Skin of body (tissue), 3 donors: Measurements from ENCODE around the gene ZBTB2. TPM values are rescaled to one million over a fixed set of nuclear protein-coding genes. Genes with fewer than 3 reads are reported as not detected.
"Not testable (repeated sequence)": the region's sequence is repeated elsewhere in the genome, so short reads cannot be mapped to it uniquely, and the experiment has no call there.

Source experiments
- DNase-seq: peaks from one replicate; lab custom pipeline; 2025; lab: John Stamatoyannopoulos, UW
- small RNA-seq: library from RNA; depleted of rRNA; stranded (forward); fragments of <200 nt; gene quantifications from one replicate; pipeline ENCODE3, GENCODE V24; 2014; ENCODE audit warnings: low replicate concordance
- total RNA-seq: library from RNA; depleted of rRNA; stranded (reverse); fragments of >200 nt; gene quantifications from one replicate; pipeline ENCODE4 v1.2.3, GENCODE V29; 2014

ZBTB2 gene
- total RNA-seq, 1 donor from 2014 or later, result 9.3 TPM

- no peak for DNase-seq
Observed at GRCh38 chr6:151335930-151336329, 55.4 kb downstream of the ZBTB2 start.

GRCh38 chr6:151330130-151330696, 61.1 kb downstream of the ZBTB2 start:
- peak; percentile 67 for DNase-seq

- DNase-seq, result no peak
Observed at GRCh38 chr6:151327101-151327500, 64.3 kb downstream of the ZBTB2 start.

GRCh38 chr6:151326116-151326825, 65.1 kb downstream of the ZBTB2 start:
- DNase-seq, result peak; percentile 41

DNA sequence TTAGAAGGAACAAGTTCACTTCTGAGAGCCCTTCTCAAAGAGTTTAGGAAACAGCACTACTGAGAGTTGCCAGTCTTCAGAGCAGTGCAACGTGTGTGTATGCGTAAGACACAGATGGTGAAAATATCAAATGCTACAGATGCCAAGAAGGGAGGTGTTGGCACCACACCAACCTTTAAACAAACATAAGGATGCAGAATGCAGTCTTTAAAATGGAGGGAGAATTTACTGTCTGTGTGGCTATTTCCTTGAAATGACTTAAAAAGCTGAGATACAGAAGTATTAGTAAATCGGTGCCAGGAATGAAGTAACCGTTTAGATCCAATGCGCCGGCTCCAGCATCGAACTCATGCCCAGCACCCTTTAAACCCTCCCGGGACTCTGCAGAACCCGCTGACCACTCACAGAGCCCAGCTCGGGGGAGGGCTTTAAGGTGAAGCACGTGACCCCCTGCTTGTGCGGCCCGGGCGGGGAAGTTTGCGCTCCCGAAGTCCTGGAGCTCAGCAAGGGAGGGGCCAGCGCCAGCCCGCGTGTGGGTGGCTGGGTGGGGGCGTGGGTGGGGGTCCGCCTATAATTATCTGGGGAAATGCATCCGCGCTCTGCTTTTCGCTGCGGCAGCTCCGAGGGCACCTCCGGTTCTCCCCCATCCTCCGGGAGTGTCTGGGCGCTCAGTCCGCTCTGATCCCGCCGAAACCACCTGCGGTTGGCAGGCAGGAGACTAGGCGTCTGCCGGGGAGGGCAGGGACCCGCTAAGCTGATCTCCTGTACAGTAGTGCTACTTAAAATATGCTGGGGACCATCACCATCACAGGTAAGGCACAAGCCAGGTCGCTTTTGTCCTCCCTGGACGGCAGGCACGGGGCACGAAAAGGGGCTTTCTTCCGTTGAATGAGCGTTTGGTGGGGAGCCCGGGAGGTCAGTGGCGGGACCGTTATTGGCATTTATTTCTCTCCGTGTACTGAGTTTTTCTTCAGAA, 66.0 kb downstream of the ZBTB2 start:
- peak; percentile 81 for DNase-seq

GRCh38 chr6:151324488-151324825, 66.9 kb downstream of the ZBTB2 start:
- DNase-seq, result no peak

DNA sequence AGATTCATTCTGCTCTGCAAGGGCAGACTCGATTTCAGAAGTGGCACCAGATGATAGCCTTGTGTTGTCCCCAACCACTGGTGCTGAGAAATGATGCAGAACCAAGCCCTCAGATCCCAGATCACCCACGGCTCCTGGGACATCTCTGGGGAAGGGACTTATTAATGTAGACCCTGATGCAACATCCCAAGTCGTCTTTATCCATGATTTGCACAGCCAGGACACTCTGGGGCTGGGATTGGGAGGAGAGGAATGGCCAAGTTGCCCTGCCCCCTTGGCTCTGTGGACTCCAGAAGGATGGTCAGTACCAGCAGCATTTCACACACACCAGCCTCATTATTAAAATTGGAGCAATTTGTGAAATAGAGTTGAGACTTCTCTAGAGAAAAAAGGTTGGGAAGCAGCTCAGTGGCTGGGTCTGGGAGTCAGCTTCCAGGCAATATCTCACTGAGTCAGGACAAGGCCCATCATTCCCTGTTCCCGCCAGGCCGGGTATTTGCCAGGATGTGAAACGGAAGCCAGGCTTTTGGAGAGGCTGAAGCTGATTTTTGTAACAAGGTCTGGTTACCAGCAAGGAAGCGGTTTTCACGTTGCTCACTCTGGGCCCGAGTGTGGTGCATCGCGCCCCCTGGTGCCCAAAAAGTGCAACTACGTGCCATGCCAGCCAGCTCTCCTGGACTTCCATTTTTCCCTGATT, 67.4 kb downstream of the ZBTB2 start:
- peak; percentile 88 for DNase-seq

DNA sequence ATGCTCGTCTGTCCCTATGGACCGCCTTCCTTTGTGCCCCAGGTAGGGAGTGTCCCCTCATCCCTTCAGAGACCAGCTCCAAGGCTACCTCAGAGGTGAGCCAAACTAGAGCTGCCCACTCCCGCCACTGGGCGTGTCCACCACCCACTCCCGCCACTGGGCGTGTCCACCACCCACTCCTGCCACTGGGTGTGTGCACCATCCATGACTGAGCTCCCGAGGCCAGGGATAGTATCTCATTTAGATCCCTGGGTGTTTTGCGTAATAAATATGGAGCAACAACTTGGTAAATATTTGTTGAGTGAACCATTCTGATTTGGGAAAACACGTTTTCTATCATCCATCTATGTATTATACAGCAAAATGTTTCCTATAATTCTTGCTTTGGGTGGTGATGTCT, 68.8 kb downstream of the ZBTB2 start:
- no peak for DNase-seq

GRCh38 chr6:151321438-151321837, 69.9 kb downstream of the ZBTB2 start:
- DNase-seq, result no peak

- no peak for DNase-seq
Observed at GRCh38 chr6:151320140-151320539, 71.2 kb downstream of the ZBTB2 start.

DNA sequence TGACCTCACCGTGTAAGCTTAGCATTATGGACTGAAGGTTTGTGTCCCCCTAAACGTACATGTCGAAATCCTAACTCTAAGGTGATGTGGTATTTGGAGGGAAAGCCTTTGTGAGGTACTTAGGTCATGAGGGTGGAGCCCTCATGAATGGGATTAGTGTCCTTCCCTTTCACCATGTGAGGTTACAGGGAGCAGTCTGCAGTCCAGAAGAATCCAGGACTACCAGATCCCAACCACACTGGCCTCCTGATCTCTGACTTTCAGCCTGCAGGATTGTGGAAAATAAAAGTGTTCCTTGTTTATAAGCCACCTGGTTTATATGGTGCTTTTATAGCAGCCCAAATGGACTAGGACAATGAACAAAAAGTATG, 73.4 kb downstream of the ZBTB2 start:
- DNase-seq, result no peak

DNA sequence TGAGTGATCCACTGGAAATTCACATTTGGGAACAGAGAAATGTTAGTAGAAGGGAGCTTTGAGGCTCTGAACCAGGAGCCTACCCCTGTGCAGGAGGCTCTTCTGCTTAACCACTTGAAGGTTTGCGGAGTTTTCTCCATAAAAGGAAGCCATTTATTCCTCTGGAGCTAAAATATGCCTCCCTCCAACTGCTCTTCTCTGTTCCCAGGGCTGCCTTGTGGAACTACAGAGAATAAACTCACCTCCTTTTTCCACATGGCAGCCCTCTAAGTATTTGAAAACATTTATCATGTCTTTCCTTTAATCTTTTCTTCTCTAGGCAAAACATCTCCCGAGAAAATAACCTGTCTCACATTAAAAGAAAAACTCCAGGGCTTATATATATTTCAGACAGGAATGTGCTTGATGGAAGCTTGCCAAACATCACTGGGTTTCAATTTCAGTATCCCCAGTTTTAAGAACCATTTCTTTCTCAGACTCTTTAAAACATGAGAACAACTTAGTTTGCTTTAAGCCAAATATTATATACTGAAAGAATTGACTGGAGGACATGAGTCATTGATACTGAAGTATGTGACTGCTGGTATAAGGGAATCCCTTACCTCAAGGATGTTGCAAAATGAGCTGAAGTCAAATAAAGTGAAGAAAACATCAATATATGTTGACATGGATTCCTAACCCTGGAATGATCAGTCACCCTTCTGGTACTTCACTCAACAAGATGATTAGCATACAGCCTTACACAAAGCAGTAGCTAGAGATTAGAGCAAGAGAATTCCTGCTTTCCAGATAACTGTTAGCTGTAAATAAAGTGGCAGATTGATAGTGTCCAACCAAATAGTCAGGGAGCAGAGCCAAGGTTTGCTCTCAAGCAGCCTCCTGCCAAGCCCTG, 74.0 kb downstream of the ZBTB2 start:
- DNase-seq, result peak; percentile 31

GRCh38 chr6:151315661-151316060, 75.7 kb downstream of the ZBTB2 start:
- DNase-seq, result not testable (repeated sequence)

Small RNAs within 50 kb of the gene (small RNA-seq; reads per million reads assigned to genes)
- not detected for gene RF00019

Other genes starting within 250 kb of the ZBTB2 start
- gene AKAP12, start 151.6 kb downstream of the ZBTB2 start, total RNA-seq, result 90.2 TPM
- gene RMND1, start 60.6 kb upstream of the ZBTB2 start, total RNA-seq, result 28.5 TPM
- 1.9 TPM for gene CCDC170, start 102.5 kb upstream of the ZBTB2 start, total RNA-seq